H1 (cell line): Measurements from ENCODE around the gene ARHGEF28. TPM values are rescaled to one million over a fixed set of nuclear protein-coding genes. Genes with fewer than 3 reads are reported as not detected.

Source experiments
- CTCF ChIA-PET: fragments of 300-600 bp; sonication (Branson Sonifier 250); formaldehyde crosslinking; loops from one replicate; lab custom pipeline; 2021; ENCODE audit not compliant: partially characterized antibody; lab: Charles Lee
- POLR2A ChIA-PET: fragments of 300-600 bp; sonication (Branson Sonifier 250); formaldehyde crosslinking; loops from one replicate; lab custom pipeline; 2021; ENCODE audit warnings: inconsistent platforms; ENCODE audit not compliant: partially characterized antibody; lab: Charles Lee
- DNase-seq, 2 experiments: peaks; one replicate each; pipeline versions ENCODE4 v3.0.0 to v3.0.0-alpha.2; 2010 to 2022; ENCODE audit warnings: low spot score in 2 of 2, low read depth in 1 of 2, mixed read lengths in 1 of 2
- FAIRE-seq: peaks from 2 replicates; lab custom pipeline; 2011; peaks lifted over from hg19 to GRCh38; lab: Jason Lieb, UNC
- H2AFZ ChIP-seq: 2 replicates; pipeline ENCODE4 v1.8.1; 2012; ENCODE audit warnings: low read length, inconsistent platforms
- H2AK5ac ChIP-seq: 2 replicates; pipeline ENCODE4 v1.6.1; 2013; ENCODE audit warnings: low read depth, low read length
- H2BK120ac ChIP-seq: replicated peaks from 2 replicates; pipeline ENCODE3; 2013; ENCODE audit warnings: low read depth, low read length, inconsistent platforms
- H2BK12ac ChIP-seq: 2 replicates; pipeline ENCODE4 v1.6.1; 2013; ENCODE audit warnings: low read depth, low read length
- H2BK15ac ChIP-seq: 2 replicates; pipeline ENCODE4 v1.6.1; 2013; ENCODE audit warnings: low read length
- H2BK20ac ChIP-seq: 2 replicates; pipeline ENCODE4 v1.6.1; 2013; ENCODE audit warnings: low read length
- H2BK5ac ChIP-seq: 2 replicates; pipeline ENCODE4 v1.6.1; 2013; ENCODE audit warnings: low read depth, low read length
- H3K14ac ChIP-seq: 2 replicates; pipeline ENCODE4 v1.6.1; 2013; ENCODE audit warnings: inconsistent platforms; ENCODE audit not compliant: insufficient read length
- H3K18ac ChIP-seq: 2 replicates; pipeline ENCODE4 v1.6.1; 2013; ENCODE audit warnings: low read length; ENCODE audit errors: extremely low read depth
- H3K23ac ChIP-seq: 2 replicates; pipeline ENCODE4 v1.6.1; 2013; ENCODE audit warnings: inconsistent platforms; ENCODE audit not compliant: insufficient read length
- H3K23me2 ChIP-seq: 2 replicates; pipeline ENCODE4 v1.6.1; 2013; ENCODE audit warnings: low read depth, low read length
- H3K27ac ChIP-seq: 2 replicates; pipeline ENCODE4 v1.6.1; 2011; ENCODE audit warnings: low read depth, low read length, inconsistent platforms
- H3K27me3 ChIP-seq, 4 experiments: replicated peaks in 1 of 4; 1 replicate in 1 of 4; 2 replicates in 3 of 4; pipeline versions ENCODE4 v1.6.1 to v1.8.1; 2011 to 2013; ENCODE audit warnings: low read length in 3 of 4, mild to moderate bottlenecking in 3 of 4, inconsistent platforms in 2 of 4, mixed read lengths in 2 of 4, moderate library complexity in 1 of 4; ENCODE audit not compliant: control insufficient read depth in 3 of 4, insufficient read depth in 3 of 4; ENCODE audit errors: extremely low read depth in 1 of 4
- H3K36me3 ChIP-seq, 4 experiments: 2 replicates each; pipeline versions ENCODE4 v1.6.1 to v1.8.1; 2011 to 2013; ENCODE audit warnings: mild to moderate bottlenecking in 4 of 4, low read length in 3 of 4, moderate library complexity in 2 of 4, control low read depth in 1 of 4, inconsistent platforms in 1 of 4; ENCODE audit not compliant: insufficient read depth in 4 of 4, control insufficient read depth in 2 of 4
- H3K4ac ChIP-seq: replicated peaks from 2 replicates; pipeline ENCODE3; 2013; ENCODE audit warnings: low read length, low read depth, mixed read lengths, inconsistent platforms; ENCODE audit not compliant: insufficient read length
- H3K4me1 ChIP-seq, 4 experiments: replicated peaks in 1 of 4; 1 replicate in 1 of 4; 2 replicates in 3 of 4; pipeline versions ENCODE4 v1.6.1 to v1.8.1; 2011 to 2013; ENCODE audit warnings: low read length in 3 of 4, inconsistent platforms in 2 of 4, mixed read lengths in 1 of 4; ENCODE audit not compliant: insufficient read depth in 4 of 4, control insufficient read depth in 3 of 4
- H3K4me2 ChIP-seq, 2 experiments: 2 replicates each; pipeline versions ENCODE4 v1.6.1 to v1.8.1; 2011 to 2013; ENCODE audit warnings: low read depth in 2 of 2, low read length in 2 of 2, control low read depth in 1 of 2, inconsistent platforms in 1 of 2, mild to moderate bottlenecking in 1 of 2; ENCODE audit not compliant: insufficient read depth in 1 of 2
- H3K4me3 ChIP-seq, 4 experiments: fragments of 200-600, 300-600 bp in 1 of 4; sonication (generic), shearing (Covaris generic), sonication (Bioruptor Twin) in 1 of 4; 2 replicates each; pipeline versions ENCODE4 v1.5.1 to v1.8.1; 2011 to 2016; ENCODE audit warnings: low read length in 4 of 4, low read depth in 3 of 4, control low read depth in 2 of 4, inconsistent platforms in 2 of 4, mild to moderate bottlenecking in 2 of 4, mixed read lengths in 1 of 4, moderate library complexity in 1 of 4; ENCODE audit not compliant: insufficient read depth in 2 of 4; ENCODE audit errors: extremely low read depth in 1 of 4
- H3K56ac ChIP-seq: replicated peaks from 2 replicates; pipeline ENCODE3; 2013; ENCODE audit warnings: low read depth, mild to moderate bottlenecking, mixed read lengths, low read length, inconsistent platforms; ENCODE audit not compliant: insufficient read length
- H3K79me1 ChIP-seq: 2 replicates; pipeline ENCODE4 v1.6.1; 2013; ENCODE audit warnings: low read depth, low read length, control low read depth
- H3K79me2 ChIP-seq, 2 experiments: 2 replicates each; pipeline versions ENCODE4 v1.6.1 to v1.8.1; 2012 to 2013; ENCODE audit warnings: low read length in 2 of 2, mild to moderate bottlenecking in 2 of 2, inconsistent platforms in 1 of 2; ENCODE audit not compliant: insufficient read depth in 2 of 2, control insufficient read depth in 1 of 2
- H3K9ac ChIP-seq, 4 experiments: replicated peaks in 1 of 4; 1 replicate in 1 of 4; 2 replicates in 3 of 4; pipeline versions ENCODE4 v1.6.1 to v1.8.1; 2011 to 2013; ENCODE audit warnings: low read depth in 3 of 4, low read length in 3 of 4, control low read depth in 2 of 4, mild to moderate bottlenecking in 2 of 4, moderate library complexity in 2 of 4, inconsistent platforms in 1 of 4; ENCODE audit errors: extremely low read depth in 1 of 4
- H3K9me3 ChIP-seq, 2 experiments: 2 replicates each; pipeline versions ENCODE4 v1.6.1 to v1.8.1; 2012 to 2013; ENCODE audit warnings: mild to moderate bottlenecking in 2 of 2, moderate library complexity in 2 of 2, control low read depth in 1 of 2, inconsistent platforms in 1 of 2, low read depth in 1 of 2, low read length in 1 of 2, mixed read lengths in 1 of 2; ENCODE audit not compliant: insufficient read depth in 2 of 2
- H4K20me1 ChIP-seq, 2 experiments: replicated peaks in 1 of 2; 2 replicates each; pipeline versions ENCODE3 to v1.8.1; 2011 to 2013; ENCODE audit warnings: inconsistent platforms in 2 of 2, low read length in 2 of 2, mild to moderate bottlenecking in 1 of 2; ENCODE audit not compliant: insufficient read depth in 2 of 2, control insufficient read depth in 1 of 2
- H4K5ac ChIP-seq: 2 replicates; pipeline ENCODE4 v1.6.1; 2013; ENCODE audit warnings: low read length, low read depth, mixed read lengths, inconsistent platforms; ENCODE audit not compliant: insufficient read length
- H4K8ac ChIP-seq: 2 replicates; pipeline ENCODE4 v1.8.0; 2013; ENCODE audit warnings: mild to moderate bottlenecking, moderate library complexity, low read length, inconsistent platforms; ENCODE audit not compliant: insufficient read depth; ENCODE audit errors: extremely low read depth
- H4K91ac ChIP-seq: replicated peaks from 2 replicates; pipeline ENCODE3; 2013; ENCODE audit warnings: low read length, mixed read lengths, inconsistent platforms; ENCODE audit not compliant: insufficient read length
- ASH2L ChIP-seq: fragments of 200-600, 300-600 bp; sonication (generic); IDR thresholded peaks from one replicate; pipeline ENCODE4 v1.7.1; 2017; ENCODE audit warnings: low read length
- BACH1 ChIP-seq: IDR thresholded peaks from 2 replicates; pipeline ENCODE4 v1.6.1; 2012; ENCODE audit warnings: low read length, improper control_type of control experiment
- CREB1 ChIP-seq: IDR thresholded peaks from 2 replicates; pipeline ENCODE4 v1.6.1; 2012; ENCODE audit warnings: inconsistent platforms
- KDM1A ChIP-seq: fragments of 200-600, 300-600 bp; sonication (generic); IDR thresholded peaks from 2 replicates; pipeline ENCODE4 v1.7.1; 2016; ENCODE audit warnings: mild to moderate bottlenecking, low read length, borderline replicate concordance
- NRF1 ChIP-seq: IDR thresholded peaks from 2 replicates; pipeline ENCODE4 v1.6.1; 2011; ENCODE audit warnings: mild to moderate bottlenecking, low read depth, low read length, improper control_type of control experiment
- RXRA ChIP-seq: IDR thresholded peaks from 2 replicates; pipeline ENCODE4 v1.6.1; 2011; ENCODE audit warnings: low read depth, mild to moderate bottlenecking, low read length, moderate library complexity; ENCODE audit not compliant: insufficient read depth
- SP2 ChIP-seq: IDR thresholded peaks from 2 replicates; pipeline ENCODE4 v1.6.1; 2012; ENCODE audit warnings: mild to moderate bottlenecking, low read length, inconsistent platforms
- YY1 ChIP-seq: IDR thresholded peaks from 2 replicates; pipeline ENCODE4 v1.6.1; 2011; ENCODE audit warnings: low read depth, mild to moderate bottlenecking, low read length
- WGBS, 2 experiments: shearing (Covaris generic) in 1 of 2; methylation state at CpG; one replicate each; pipeline versions ENCODE4 v1.1.6 to v1.1.7; 2013 to 2015; ENCODE audit warnings: low lambda C conversion rate in 2 of 2, mixed read lengths in 2 of 2, inconsistent platforms in 1 of 2, low coverage in 1 of 2, missing lambda C conversion rate in 1 of 2; ENCODE audit not compliant: insufficient replicate concordance in 2 of 2, insufficient coverage in 1 of 2, insufficient read length in 1 of 2; ENCODE audit errors: extremely low coverage in 1 of 2, missing lambda C conversion rate in 1 of 2; 5-methylcytosine and 5-hydroxymethylcytosine counted together
- polyA plus RNA-seq, 7 experiments: library from polyadenylated mRNA; depleted of rRNA in 3 of 7; stranded (reverse) in 5 of 7; unstranded in 2 of 7; fragments of >200 nt in 5 of 7; fragments of 200-250 nt in 2 of 7; gene quantifications; 1 replicate in 5 of 7; 2 replicates in 1 of 7; 4 replicates in 1 of 7; pipeline versions ENCODE4 v1.2.1 to v1.2.3, GENCODE V29; 2011 to 2013; ENCODE audit warnings: missing spikeins in 2 of 7, mixed read lengths in 2 of 7
- total RNA-seq: library from RNA; stranded (reverse); fragmentation: NEBNext Ultra II Directional; extraction: Animal tissue kit (Norgen Biotek cat#: 25700); gene quantifications from 2 replicates; pipeline ENCODE4 v1.2.1, GENCODE V29; 2021

ARHGEF28 gene
- total and polyA plus RNA-seq, 2 of the 8 experiments (the other 6 are each of a cell fraction or from before 2014, with no cell fraction given), result 0.33 to 1.0 TPM

DNA sequence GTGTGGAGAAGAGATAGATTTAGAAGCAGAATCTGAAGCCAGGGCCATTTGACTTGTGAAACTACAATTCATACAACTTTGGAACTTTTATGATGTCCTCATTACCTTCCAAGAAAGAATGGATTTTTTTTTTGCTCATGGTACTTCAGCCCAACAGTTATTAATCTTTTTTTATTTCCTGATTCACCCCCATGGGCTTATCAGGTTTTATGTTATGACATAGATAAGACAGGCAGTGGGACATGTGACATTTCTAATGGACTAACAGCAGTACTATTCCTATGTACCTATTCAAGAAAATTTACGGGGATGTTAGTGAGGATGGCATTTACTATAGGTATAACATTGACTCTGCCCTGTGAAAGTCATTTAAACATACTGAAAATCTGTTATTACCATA, 204.7 kb downstream of the ARHGEF28 start:
- Histone ChIP-seq H3K4me2 (no peak overlapping the region), H3K56ac (no peak overlapping the region), H2BK12ac (no peak overlapping the region), H4K5ac (no peak overlapping the region), H3K4ac (no peak overlapping the region), H2BK120ac (no peak overlapping the region), H3K9ac (no peak overlapping the region), H3K79me1 (no peaks in the 10 kb centered on the region), H2AK5ac (no peak overlapping the region), H3K36me3 (no peaks in the 10 kb centered on the region), H3K18ac (no peak overlapping the region), H3K23me2 (no peaks in the 10 kb centered on the region; the same call in 1 of the 2 replicates), H4K20me1 (no peaks in the 10 kb centered on the region), H4K91ac (no peak overlapping the region), H3K4me1 (no peaks in the 10 kb centered on the region), H2BK5ac (no peak overlapping the region), H3K27me3 (no peaks in the 10 kb centered on the region), H2BK20ac (no peak overlapping the region), H3K23ac (no peak overlapping the region), H2BK15ac (no peak overlapping the region), H3K14ac (no peak overlapping the region), H3K79me2 (no peaks in the 10 kb centered on the region), H3K27ac (no peak overlapping the region), H2AFZ (no peak overlapping the region), H4K8ac (no peak overlapping the region), H3K9me3 (no peaks in the 10 kb centered on the region), H3K4me3 (no peak overlapping the region)
- POLR2A ChIA-PET, result no interaction called here
- WGBS, 2 experiments, result 96% methylated on average over 1 of the region's 1 CpG; no CpG with 5 or more reads in 1 of the 2 experiments
- FAIRE-seq (no peak), DNase-seq (no peak)
- CTCF ChIA-PET, result no interaction called here
- no peak for TF ChIP-seq SP2
- no peak for TF ChIP-seq YY1
- TF ChIP-seq RXRA, result no peak
- no peak for TF ChIP-seq CREB1
- no peak for TF ChIP-seq KDM1A
- TF ChIP-seq ASH2L, result no peak
- no peak for TF ChIP-seq NRF1
- no peak for TF ChIP-seq BACH1
